A673 (cell line): ENCODE data around the gene BTBD9. TPM values are rescaled to one million over a fixed set of nuclear protein-coding genes. Genes with fewer than 3 reads are reported as not detected.

ENCODE experiments used
- BruUV-seq: library from RNA; stranded (reverse); fragments of 400-500 nt; replicated peaks from 2 replicates; lab custom pipeline; 2021; lab: Mats Ljungman, UMichigan
- CTCF ChIA-PET: fragments of 300-600 bp; sonication (Branson Sonifier 250); formaldehyde crosslinking; loops from one replicate; lab custom pipeline; 2022; ENCODE audit warnings: antibody characterized with exemption; lab: Charles Lee
- POLR2A ChIA-PET: fragments of 300-600 bp; sonication (Branson Sonifier 250); formaldehyde crosslinking; loops from one replicate; lab custom pipeline; 2022; ENCODE audit warnings: antibody characterized with exemption; ENCODE audit not compliant: low non-redundant PET; lab: Charles Lee
- DNase-seq: peaks from one replicate; pipeline ENCODE4 v3.0.0-alpha.2; 2015; ENCODE audit warnings: low spot score
- H3K27ac ChIP-seq: fragments of 200-600 bp; sonication (generic); 2 replicates; pipeline ENCODE4 v1.5.1; 2016; ENCODE audit warnings: mixed run types, low read depth, mild to moderate bottlenecking, mixed read lengths, antibody characterized with exemption, low read length; ENCODE audit not compliant: poor library complexity, severe bottlenecking
- H3K27me3 ChIP-seq: fragments of 200-600 bp; sonication (generic); replicated peaks from 2 replicates; pipeline ENCODE4 v1.6.1; 2017; ENCODE audit warnings: mixed run types, low read depth, mild to moderate bottlenecking, mixed read lengths, antibody characterized with exemption, low read length; ENCODE audit not compliant: insufficient read depth, poor library complexity
- H3K36me3 ChIP-seq: fragments of 200-600 bp; sonication (generic); 2 replicates; pipeline ENCODE4 v1.6.1; 2016; ENCODE audit warnings: mixed run types, mild to moderate bottlenecking, mixed read lengths, antibody characterized with exemption, low read length; ENCODE audit not compliant: insufficient read depth, poor library complexity, severe bottlenecking
- H3K4me1 ChIP-seq: fragments of 200-600 bp; sonication (generic); 2 replicates; pipeline ENCODE4 v1.6.1; 2017; ENCODE audit warnings: mixed run types, mild to moderate bottlenecking, mixed read lengths, antibody characterized with exemption, low read length; ENCODE audit not compliant: insufficient read depth, poor library complexity, severe bottlenecking
- H3K4me3 ChIP-seq: fragments of 200-600 bp; sonication (generic); 2 replicates; pipeline ENCODE4 v1.5.1; 2016; ENCODE audit warnings: low read depth, mixed run types, mild to moderate bottlenecking, mixed read lengths, low read length; ENCODE audit not compliant: poor library complexity, severe bottlenecking
- H3K9me3 ChIP-seq: fragments of 200-600 bp; sonication (generic); 2 replicates; pipeline ENCODE4 v1.6.1; 2016; ENCODE audit warnings: mixed run types, low read depth, mild to moderate bottlenecking, mixed read lengths, antibody characterized with exemption, low read length; ENCODE audit not compliant: poor library complexity, severe bottlenecking
- CTCF ChIP-seq: fragments of 300-800, 200-600 bp; sonication (generic); conservative IDR thresholded peaks from 2 replicates; pipeline ENCODE4 v1.5.1; 2017; ENCODE audit warnings: low read depth, mild to moderate bottlenecking, antibody characterized with exemption, low read length, moderate library complexity, mixed read lengths
- EZH2 ChIP-seq: fragments of 200-600 bp; sonication (generic); IDR thresholded peaks from 2 replicates; pipeline ENCODE4 v1.6.1; 2017; ENCODE audit warnings: borderline replicate concordance, low read depth, mild to moderate bottlenecking, mixed read lengths, antibody characterized with exemption, low read length; ENCODE audit not compliant: poor library complexity, severe bottlenecking
- intact Hi-C: fragments of 100-400 bp; cut with micrococcal nuclease; formaldehyde crosslinking; loops from one replicate; pipeline ENCODE4 v1.10.0; 2022; ENCODE audit not compliant: unreplicated experiment
- total RNA-seq: library from RNA; stranded (reverse); gene quantifications from 2 replicates; pipeline ENCODE4 v1.2.3, GENCODE V29; 2021

BTBD9 gene
- total RNA-seq, 1 experiment from 2014 or later = 8.0 TPM

- H3K9me3 ChIP-seq = no peaks in the 10 kb centered on the region
- intact Hi-C loops = no loop called here
- no peaks in the 10 kb centered on the region for H3K27me3 ChIP-seq
- DNase-seq = no peak
- ChIA-PET POLR2A (interaction anchor here (0.6 kb wide), 1 partner anchor 44 kb away, joined by 3 read pairs; no protein-coding TSS in a partner anchor), CTCF (no interaction called here)
- H3K27ac ChIP-seq = no peak overlapping the region
- TF ChIP-seq CTCF (no peak), EZH2 (no peak)
- H3K4me3 ChIP-seq = no peak overlapping the region
- H3K36me3 ChIP-seq = no peaks in the 10 kb centered on the region
- H3K4me1 ChIP-seq = no peaks in the 10 kb centered on the region
- BruUV-seq = no TSS peak
Observed at GRCh38 chr6:38302838-38303237, 336.9 kb downstream of the BTBD9 start.

- Histone ChIP-seq H3K27ac (no peak overlapping the region), H3K9me3 (no peaks in the 10 kb centered on the region), H3K27me3 (no peaks in the 10 kb centered on the region), H3K4me3 (no peak overlapping the region), H3K36me3 (no peaks in the 10 kb centered on the region), H3K4me1 (no peaks in the 10 kb centered on the region)
- no peak for DNase-seq
- intact Hi-C loops = no loop called here
- CTCF ChIA-PET = no interaction called here
- no peak for TF ChIP-seq CTCF
- TF ChIP-seq EZH2 = no peak
- BruUV-seq = no TSS peak
- POLR2A ChIA-PET = no interaction called here
Observed at GRCh38 chr6:38302081-38302480, 337.6 kb downstream of the BTBD9 start.

GRCh38 chr6:38290133-38290799, 349.5 kb downstream of the BTBD9 start:
- CTCF ChIA-PET = no interaction called here
- Histone ChIP-seq H3K27ac (no peak overlapping the region), H3K27me3 (no peaks in the 10 kb centered on the region), H3K9me3 (no peaks in the 10 kb centered on the region), H3K4me1 (no peaks in the 10 kb centered on the region), H3K36me3 (no peaks in the 10 kb centered on the region), H3K4me3 (no peak overlapping the region)
- DNase-seq = no peak
- BruUV-seq = no TSS peak
- no peak for TF ChIP-seq EZH2
- TF ChIP-seq CTCF = no peak
- POLR2A ChIA-PET = no interaction called here
- intact Hi-C loops = no loop called here
